Dermis blood vessel endothelial cell (primary cell): ENCODE results near the gene EDDM3A. TPM values are rescaled to one million over a fixed set of nuclear protein-coding genes. Genes with fewer than 3 reads are reported as not detected.
A peak's percentile ranks its signal among the peaks of the same experiment; 100 is the strongest.
"Not testable (repeated sequence)": the region's sequence is repeated elsewhere in the genome, so short reads cannot be mapped to it uniquely, and the experiment has no call there.

ENCODE experiments used
- DNase-seq: peaks from one replicate; pipeline ENCODE4 v3.0.0; 2010
- total RNA-seq: library from RNA; depleted of rRNA; stranded (reverse); fragments of >200 nt; gene quantifications from 2 replicates; pipeline ENCODE4 v1.2.3, GENCODE V29; 2014

The EDDM3A gene
- total RNA-seq, 1 donor from 2014 or later, result not detected

GRCh38 chr14:20733684-20734429 lies 11.8 kb upstream of the EDDM3A start:
- DNase-seq, result no peak

- no peak for DNase-seq
Measured at GRCh38 chr14:20734430-20734806, 11.3 kb upstream of the EDDM3A start.

- not testable (repeated sequence) for DNase-seq
Measured at GRCh38 chr14:20738292-20738691, 7.4 kb upstream of the EDDM3A start.

- no peak for DNase-seq
Measured at GRCh38 chr14:20742132-20742531, 3.6 kb upstream of the EDDM3A start.

- no peak for DNase-seq
Measured at GRCh38 chr14:20743556-20743955, 2.1 kb upstream of the EDDM3A start.

GRCh38 chr14:20746566-20746965 lies 879 bp downstream of the EDDM3A start:
- no peak for DNase-seq

- no peak for DNase-seq
Measured at GRCh38 chr14:20748439-20748838, 2.8 kb downstream of the EDDM3A start.

- DNase-seq, result no peak
Measured at GRCh38 chr14:20750194-20750593, 4.5 kb downstream of the EDDM3A start.

- no peak for DNase-seq
Measured at GRCh38 chr14:20751963-20752562, 6.4 kb downstream of the EDDM3A start.

- DNase-seq, result no peak
Measured at GRCh38 chr14:20754308-20754707, 8.6 kb downstream of the EDDM3A start.

- no peak for DNase-seq
Measured at GRCh38 chr14:20755037-20755436, 9.3 kb downstream of the EDDM3A start.

- peak; percentile 60 for DNase-seq
Measured at GRCh38 chr14:20757965-20758364, 12.3 kb downstream of the EDDM3A start.

- DNase-seq, result not testable (repeated sequence)
Measured at GRCh38 chr14:20759465-20759864, 13.8 kb downstream of the EDDM3A start.

- DNase-seq, result no peak
Measured at GRCh38 chr14:20760950-20761349, 15.3 kb downstream of the EDDM3A start.

- no peak for DNase-seq
Measured at GRCh38 chr14:20768593-20768892, 22.9 kb downstream of the EDDM3A start.

- DNase-seq, result no peak
Measured at GRCh38 chr14:20769421-20769820, 23.7 kb downstream of the EDDM3A start.

GRCh38 chr14:20772650-20773049 lies 27.0 kb downstream of the EDDM3A start:
- DNase-seq, result no peak

- no peak for DNase-seq
Measured at GRCh38 chr14:20774258-20774824, 28.7 kb downstream of the EDDM3A start.

GRCh38 chr14:20775043-20775442 lies 29.4 kb downstream of the EDDM3A start:
- no peak for DNase-seq

- no peak for DNase-seq
Measured at GRCh38 chr14:20775901-20776300, 30.2 kb downstream of the EDDM3A start.

GRCh38 chr14:20781803-20782202 lies 36.1 kb downstream of the EDDM3A start:
- DNase-seq, result no peak

- peak; percentile 34 for DNase-seq
Measured at GRCh38 chr14:20782280-20782890, 36.7 kb downstream of the EDDM3A start.

- DNase-seq, result no peak
Measured at GRCh38 chr14:20787025-20787424, 41.3 kb downstream of the EDDM3A start.

- DNase-seq, result peak; percentile 50
Measured at GRCh38 chr14:20789230-20789813, 43.6 kb downstream of the EDDM3A start.
